GM18502 (cell line): ENCODE results near the gene LPP.
"Not testable (repeated sequence)": the region's sequence is repeated elsewhere in the genome, so short reads cannot be mapped to it uniquely, and the experiment has no call there.

ENCODE experiments used
- ATAC-seq: cut with Tn5 transposase; IDR thresholded peaks from one replicate; pipeline ENCODE4 v1.9.1; 2021; ENCODE audit warnings: mild to moderate bottlenecking; ENCODE audit not compliant: unreplicated experiment, poor library complexity

Gene LPP

DNA sequence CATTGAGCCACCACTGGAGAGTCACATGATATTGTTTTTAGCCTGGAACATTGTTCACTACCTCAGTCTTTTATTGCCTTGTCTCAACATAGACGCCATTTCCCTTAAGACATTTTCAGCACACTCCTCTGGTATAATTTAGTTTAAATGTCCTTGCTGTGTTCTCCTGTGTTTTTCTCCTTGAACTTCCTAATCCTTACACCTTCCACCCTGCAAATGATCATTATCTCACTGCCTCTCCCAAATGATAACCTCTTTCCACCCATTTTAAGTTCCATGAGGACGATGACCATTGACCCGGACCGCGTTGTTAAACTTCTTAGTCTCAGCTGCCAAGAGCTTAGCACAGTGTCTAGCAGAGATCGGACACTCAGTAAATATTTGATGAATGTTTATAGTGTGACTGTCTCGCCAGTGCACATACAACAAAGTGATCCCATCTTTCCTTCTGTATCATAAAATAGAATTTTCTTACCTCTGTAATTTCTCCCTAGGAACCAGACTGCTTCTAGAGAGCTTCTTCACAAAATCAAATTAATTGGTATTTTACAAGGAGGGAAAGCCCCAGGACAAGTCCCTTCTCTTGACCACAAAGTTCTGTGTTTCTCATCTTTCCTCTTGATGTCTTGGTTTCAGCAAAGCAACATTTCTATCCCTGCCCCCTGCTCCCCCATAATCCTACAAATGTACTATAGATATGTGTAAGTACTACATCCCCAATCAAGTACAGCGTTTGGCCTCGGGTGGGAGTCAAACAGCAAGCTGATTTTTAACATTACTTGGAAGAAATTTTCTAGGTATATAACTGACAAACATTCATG lies 429.6 kb downstream of the LPP start:
- ATAC-seq = no peak

DNA sequence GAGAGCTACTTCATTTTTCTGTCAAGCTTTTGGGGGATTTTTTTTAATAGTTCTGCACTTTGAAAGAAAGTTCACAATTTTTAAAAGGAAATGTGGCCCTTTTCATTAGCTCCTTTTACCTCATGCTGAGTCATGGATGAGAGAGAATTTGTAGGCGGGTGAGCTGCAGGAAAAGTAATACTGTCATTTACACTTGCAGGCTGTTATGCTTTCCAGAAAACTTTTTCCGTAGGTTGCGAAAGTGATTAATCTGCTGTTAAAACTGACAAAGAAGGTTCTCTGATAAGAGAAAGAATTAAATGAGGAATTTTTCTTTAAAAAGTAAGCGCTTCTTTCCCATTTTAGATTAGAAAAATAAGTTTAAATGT lies 430.2 kb downstream of the LPP start:
- ATAC-seq = no peak

DNA sequence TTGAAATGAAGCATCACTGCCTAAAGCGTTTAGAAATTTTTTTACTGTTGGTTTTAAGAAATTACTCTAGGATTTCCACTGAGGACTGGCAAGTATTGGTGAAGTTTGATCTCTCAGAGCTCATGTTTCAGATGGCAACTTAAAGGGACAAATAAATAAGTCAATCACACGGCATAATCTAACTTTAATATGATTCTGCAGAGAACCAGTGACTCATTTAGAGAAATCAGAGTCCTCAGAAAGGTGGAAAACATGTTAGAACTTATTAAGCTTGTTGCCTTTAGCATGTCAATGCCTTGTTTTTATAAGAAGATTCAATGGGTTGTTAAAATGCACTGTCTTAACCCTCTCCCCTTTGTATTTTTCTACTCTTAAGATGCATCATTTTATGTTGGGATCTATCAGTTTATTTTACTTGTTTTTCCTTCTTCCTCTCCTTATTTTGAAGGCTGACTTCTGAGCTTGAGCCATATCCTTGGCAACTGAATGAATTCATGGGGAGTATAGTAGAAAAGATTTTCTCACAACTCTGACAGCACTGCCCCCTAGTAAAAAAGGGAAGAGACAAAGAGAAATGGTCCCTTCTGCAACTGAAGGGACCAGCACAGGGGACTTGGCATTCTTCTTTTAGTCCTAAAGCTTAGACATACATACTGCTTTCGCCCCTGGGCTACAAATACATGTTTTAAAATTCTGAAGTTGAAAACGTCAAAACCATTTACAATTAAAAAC lies 431.2 kb downstream of the LPP start:
- no peak for ATAC-seq

DNA sequence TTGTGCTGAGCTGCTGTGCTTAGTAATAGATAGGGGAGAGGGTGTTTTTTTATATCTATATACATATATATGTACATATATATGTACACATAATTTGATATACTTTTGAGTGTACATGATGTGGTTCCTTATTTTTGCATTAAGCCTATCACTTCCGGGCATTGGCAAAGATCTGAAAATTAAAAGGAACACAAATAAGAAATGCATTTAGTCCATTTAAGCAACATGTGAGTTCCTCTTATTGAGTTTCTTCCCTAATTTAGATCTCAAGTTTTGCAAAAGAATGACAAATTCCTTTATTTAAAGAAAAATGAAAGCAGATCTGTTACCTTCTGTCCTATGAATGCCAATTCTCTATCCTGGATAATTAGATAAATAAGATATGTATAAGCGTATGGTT lies 435.1 kb downstream of the LPP start:
- no peak for ATAC-seq

DNA sequence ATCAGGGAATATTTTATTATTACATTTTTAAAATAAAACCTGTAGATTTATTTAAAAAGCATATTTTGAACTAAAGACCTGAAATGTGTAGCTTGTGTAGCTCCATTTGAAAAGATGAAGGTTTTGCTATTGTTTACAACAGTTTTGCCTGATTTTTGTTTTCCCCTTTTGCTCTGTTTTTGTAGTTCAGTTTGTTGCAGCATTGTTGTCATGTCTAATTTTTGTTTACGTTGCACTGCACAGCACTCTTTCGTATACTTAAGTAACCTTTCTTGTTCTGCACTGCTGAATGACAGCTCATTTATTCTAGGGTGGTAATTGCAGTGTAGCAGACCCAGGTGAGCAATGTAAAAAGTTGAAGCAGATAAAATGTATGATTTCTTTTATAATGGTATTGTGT lies 435.8 kb downstream of the LPP start:
- ATAC-seq = no peak

DNA sequence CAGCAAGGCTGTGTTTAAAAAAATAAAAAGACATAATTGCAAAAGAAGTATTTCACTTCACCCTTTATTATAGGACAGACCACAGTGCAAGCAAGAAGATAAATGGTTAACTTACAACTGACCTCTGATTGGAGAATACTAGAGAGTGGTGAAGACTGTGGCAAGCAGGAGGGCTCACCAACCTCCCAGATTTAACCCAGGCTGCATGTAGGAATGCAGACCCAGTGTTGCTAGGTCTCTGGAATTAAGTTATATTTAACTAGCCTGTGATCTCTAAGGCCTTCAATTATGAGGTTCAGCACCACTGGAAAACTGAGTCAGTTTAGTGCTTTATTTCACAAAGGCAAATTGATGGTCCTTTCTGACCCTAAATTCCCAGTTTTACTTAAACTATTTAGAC lies 436.6 kb downstream of the LPP start:
- no peak for ATAC-seq

DNA sequence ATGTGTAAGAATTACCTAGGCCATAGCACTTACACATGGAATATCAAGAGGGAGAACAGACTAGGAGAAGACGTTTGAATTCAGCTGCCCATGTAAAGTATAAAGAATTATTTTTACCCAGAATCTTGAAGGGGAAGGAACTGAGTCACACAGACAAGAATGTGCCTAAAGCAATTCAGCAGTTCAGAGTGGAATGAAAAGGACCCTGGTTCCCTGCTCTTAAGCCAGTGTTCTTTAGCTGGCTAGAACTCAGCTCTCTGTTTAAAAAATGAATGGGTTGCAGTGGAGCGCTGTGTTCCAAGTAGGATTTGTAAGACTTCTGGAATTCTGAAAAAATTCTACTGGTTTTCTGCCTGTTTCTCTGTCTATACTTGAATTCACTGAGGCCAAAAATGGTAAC lies 440.2 kb downstream of the LPP start:
- ATAC-seq = no peak

DNA sequence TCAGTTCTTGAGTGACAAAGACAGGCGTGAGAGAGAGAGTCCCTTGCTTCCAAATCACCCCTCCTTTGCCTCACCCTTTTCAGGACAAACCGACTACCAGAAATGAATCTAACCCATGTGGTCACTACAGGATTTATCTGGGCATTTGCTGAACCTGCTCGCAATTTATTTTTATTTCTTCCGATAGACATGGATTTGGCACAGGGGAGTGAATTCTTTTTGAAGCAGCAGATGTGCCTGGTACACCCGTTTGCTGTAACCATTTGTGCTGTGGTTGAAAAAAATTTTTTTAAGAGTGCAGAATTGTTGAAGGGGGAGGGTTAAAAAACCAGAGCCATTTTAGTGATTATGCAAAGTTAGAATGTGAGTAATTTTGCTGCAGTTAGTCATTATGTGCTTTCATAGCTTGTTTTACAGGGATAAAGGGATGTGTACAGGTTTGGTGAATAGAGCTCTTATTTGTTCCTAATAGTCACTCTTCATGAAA lies 442.0 kb downstream of the LPP start:
- no peak for ATAC-seq

DNA sequence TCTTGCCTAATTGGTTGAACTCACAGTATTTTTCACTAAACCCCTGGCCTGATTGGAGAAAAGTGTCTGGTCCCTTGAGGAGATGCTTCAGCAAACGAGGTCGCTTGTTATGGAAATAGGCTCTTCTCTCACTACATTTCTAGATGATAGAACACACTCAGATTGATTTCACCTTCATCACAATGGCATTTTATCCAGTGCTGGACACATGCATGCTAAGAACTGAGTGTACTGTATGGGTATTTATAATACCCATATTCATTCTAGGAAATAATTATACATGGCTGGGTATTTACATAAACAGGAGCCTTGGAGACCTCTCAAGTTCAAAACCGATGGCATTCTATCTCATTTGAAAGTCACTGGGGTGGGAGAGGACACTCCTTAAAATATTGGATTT lies 444.9 kb downstream of the LPP start:
- ATAC-seq = no peak

DNA sequence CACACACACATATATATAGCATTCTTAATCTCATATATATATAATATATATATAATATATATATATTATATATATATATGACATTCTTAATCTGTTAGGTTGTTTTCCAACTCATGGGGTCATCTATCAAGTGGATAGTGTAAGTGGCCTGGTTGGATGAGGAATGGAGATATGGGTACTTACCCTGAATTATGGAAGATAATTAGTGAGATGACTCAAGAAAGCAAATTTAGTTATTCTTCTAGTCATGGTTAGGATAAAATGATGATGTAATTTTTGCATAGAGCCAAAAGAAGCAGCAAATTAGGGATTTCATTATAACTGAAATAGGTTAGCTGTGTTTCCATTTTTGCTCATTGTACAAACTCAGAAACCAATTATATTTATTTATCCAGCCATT lies 448.2 kb downstream of the LPP start:
- no peak for ATAC-seq

DNA sequence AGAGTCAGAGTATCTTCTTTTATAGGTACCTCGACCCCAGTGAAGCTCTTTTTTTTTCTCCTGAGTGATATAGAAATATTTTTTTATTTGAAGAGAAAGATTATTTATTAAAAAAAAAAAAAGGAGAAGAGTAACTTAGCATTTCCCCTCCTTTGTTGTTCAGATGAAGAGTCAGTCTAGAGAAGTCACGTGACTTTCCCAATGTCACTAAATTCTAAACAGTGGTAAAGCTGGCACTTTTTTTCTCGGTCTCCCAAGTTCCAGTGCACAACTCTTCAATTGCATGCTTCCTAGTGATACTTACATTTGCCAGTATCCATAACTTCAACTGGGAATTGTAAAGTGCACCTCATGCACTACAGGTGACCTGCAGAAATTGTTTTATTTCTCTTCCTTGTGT lies 448.7 kb downstream of the LPP start:
- no peak for ATAC-seq

DNA sequence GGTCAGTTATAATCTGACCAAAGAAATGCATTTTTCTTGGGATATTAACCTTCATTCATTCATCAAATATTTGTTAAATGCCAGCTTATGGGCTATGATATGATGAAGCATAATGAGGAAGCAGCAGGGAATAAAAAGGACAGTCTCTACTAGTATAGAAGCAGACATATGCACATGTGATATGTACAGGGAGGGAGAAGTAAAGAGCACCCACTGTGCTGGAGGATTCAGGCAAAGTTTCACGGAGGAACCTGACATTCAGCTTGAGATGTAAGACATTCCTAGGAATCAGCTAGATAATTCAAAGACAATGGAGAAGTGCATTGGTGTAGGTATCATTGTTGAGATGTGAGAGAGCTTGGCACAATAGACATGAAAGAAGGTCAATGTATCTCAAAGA lies 450.7 kb downstream of the LPP start:
- ATAC-seq = no peak

DNA sequence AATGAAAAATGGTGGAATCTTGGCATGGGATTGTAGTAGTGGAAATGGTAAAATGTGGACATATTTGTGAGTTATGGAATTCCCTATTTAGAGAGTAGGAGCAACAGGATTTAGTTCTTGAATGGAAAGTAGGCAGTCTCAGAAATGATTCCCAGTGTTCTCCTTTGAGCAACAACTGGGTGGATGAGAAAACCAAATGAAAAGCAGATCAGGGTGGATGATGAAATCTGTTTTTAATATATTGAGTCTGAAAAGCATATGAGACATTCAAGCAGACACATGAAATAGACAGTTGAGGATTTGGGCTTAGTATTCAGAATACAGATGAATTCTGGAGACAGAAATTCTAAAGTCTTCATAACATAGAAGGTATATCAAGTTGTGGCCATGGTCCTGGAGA lies 451.3 kb downstream of the LPP start:
- ATAC-seq = no peak

DNA sequence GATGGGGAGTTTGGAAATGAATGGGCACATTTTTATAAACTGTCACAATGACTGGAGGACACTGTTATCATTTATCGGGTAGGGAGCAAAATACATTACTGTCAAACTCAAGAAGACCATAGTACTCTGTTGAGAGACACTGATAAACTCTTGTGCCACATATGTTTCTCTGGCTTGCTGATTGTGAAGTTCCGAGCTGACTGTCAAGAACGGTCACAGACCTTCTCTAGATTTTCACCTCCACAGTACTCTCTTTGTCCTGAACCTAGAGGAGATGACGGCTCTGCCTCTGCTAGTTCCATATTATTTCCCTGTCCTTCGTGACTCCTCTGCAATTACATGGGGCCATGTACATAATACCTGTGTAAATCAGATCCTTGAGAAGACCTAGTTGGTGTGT lies 451.9 kb downstream of the LPP start:
- ATAC-seq = no peak

DNA sequence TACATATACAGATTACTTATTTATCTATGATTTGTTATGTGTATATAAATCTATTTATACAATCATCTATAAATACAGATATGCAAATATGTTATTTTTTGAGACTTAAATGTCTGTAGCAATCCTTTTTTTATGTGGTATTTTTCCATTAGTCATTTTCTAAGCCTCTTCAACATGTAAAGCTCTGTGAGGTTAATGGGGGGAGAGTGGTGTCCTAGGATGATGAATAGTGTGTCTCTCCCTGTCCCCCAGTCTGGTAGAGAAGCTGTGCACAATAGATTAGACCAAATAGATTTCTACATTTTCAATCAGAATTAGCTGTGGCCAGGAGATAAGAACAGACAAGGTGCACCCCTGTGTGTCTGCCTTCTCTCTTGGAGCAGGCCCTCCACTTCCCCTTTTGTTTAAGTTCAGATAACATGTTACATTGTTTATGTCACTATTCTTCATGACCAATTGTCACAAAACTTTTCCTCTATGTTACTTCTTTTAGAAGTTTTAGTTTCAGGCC lies 453.9 kb downstream of the LPP start:
- ATAC-seq = no peak

DNA sequence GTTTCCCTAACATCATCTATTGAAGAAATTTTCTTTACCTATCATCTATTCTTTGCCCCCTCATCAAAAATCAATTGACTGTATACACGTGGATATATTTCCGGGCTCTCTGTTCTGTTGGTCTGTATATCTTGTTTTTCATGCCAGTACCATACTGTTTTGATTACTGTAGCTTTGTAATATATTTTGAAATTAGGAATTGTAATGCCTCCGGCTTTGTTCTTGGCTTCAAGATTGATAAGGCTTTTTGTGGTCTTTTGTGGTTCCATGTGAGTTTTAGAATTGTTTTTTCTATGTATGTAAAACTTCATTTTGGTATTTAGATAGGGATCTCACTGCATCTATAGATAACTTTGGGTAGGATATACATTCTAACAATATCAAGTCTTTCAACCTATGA lies 454.4 kb downstream of the LPP start:
- no peak for ATAC-seq

DNA sequence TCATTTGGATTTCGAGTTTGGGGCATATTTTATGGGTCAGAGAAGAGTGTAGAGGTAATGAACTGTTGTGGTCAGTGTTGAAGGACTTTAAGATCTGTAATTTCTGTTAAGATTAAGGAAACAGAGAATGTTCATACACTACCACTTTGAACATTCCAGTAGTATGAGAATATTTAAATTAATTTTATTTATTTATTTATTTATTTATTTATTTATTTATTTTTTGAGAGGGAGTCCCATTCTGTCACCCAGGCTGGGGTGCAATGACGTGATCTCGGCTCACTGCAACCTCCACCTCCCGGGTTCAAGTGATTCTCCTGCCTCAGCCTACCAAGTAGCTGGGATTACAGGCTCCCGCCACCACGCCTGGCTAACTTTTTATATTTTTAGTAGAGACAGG lies 459.8 kb downstream of the LPP start:
- ATAC-seq = not testable (repeated sequence)

DNA sequence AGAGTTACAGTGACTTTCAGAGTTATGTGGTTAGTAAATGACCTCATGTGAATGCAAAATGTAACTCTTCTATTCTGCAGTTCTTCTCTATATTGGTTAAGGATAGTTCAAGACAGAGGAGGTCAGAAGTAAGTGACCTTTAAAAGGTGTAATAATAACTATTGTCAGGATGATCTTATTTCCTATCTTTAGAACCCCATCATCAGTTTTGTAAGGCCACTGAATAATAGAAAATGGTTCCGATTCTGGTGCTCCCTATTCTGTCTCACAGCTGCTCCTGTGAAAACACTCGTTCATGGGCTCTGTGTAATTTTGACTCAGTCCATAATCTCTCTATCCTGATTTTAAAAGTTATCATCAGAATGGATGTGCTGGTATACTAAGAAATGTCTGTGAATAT lies 463.3 kb downstream of the LPP start:
- no peak for ATAC-seq

DNA sequence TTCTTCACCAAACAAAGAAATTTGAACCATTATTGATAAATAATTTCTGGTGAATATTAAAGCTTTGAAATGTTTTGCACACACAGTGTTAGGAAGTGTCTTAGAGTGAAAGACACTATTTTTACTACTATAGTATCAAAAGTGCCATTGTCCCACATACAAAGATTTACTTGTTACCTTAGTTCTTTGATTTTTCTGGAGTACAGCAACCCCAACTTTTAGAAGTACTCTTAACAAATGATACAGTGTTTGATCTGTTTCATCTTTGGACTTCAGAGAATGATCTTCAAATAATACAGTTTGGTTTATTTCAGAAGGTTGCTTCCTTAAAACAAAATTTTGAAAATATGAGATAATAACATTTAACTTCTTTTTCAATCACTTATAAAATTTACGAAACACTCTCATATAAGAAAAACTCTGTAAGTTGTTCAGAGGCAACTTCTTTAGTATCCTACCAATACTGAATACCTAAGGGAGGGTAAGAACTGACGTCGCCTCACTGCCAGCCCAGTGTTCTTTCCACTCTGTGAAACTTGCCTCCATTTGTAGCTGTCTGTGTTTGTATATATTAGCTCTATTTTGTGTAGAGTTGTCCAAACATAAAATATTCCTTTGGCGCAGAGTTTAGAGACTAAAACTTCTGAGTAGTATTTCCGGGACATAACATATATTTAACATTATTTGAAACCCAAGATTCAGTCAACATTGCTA lies 464.2 kb downstream of the LPP start:
- ATAC-seq = no peak

DNA sequence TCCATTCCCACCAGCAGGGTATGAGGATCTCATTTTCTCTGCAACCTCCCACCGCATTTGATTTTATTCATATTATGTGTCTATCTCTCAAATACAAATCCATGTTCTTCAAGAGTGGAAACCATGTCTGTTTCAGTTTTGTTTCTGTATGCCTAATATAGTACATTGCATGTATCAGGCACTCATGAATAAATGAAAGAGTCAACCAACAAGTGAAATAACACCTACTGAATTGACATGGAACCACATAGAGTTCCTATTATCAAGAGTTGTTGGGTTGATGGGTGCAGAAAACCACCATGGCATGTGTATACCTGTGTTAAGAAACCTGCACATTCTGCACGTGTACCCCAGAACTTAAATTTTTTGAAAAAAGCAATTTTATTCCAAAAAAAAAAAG lies 466.8 kb downstream of the LPP start:
- no peak for ATAC-seq

DNA sequence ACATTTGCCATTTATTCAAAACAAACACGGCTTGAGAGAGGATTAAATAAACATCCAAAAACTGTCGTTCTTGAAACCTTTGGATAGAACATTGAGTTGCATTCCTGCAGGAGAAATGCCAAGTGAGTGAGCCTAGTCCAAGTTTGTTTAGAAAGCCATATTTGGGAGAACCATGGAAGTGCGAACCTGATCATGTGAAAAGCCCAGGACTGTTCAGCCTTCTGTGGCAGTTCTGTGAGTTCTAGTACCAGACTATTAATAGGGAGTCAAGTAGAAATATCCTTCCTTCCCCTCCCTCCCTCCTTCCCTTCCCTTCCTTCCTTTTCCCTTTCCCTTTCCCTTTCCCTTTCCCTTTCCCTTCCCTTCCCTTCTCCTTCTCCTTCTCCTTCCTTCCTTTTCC lies 470.4 kb downstream of the LPP start:
- ATAC-seq = no peak
